Stimulated activated naive CD4-positive, alpha-beta T cell treated with Interleukin-2 at 50 U/mL for 16 hours (primary cell): ENCODE results near the gene LGALS8.
"Not testable (repeated sequence)": the region's sequence is repeated elsewhere in the genome, so short reads cannot be mapped to it uniquely, and the experiment has no call there.

Source experiments
- DNase-seq: peaks from one replicate; lab custom pipeline; 2025; lab: John Stamatoyannopoulos, UW

Gene LGALS8

DNA sequence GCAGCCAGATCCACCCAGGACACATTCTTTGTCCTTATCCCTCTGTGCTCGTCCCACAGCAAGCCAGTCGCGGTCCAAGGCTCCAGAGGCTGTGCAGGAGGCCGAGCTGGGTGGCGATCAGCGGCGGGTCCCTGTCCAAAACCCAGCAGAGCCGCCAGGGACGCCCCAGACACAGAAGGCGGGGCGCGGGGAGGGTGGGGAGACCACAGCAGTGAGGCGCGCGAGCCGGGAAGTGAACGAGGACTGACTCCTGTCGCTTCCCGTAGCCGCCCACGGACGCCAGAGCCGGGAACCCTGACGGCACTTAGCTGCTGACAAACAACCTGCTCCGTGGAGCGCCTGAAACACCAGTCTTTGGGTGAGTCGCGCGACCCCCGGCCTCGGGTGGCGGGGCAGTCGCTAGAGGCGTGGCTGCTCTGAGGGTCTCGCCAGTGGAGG is at the start of gene LGALS8:
Gene LGALS8 (plus strand): TSS at position 279 of the 438 bp plus-strand sequence. CDS start 2,089 bp downstream, outside the sequence.
- peak; percentile 82 for DNase-seq

DNA sequence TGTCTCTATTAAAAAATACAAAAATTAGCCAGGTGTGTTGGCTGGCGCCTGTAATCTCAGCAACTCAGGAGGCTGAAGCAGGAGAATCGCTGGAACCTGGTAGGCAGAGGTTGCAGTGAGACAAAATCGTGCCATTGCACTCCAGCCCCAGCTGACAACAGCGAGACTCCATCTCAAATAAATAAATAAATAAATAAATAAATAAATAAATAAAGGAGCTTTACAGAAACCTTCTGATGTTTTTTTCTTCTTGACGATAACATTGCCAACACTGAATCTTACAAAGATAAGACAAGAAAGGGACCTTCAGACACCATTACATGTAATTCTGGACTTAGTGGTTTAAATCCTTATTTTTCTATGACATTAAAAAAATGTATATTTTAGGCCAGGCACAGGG is 47.8 kb upstream of the LGALS8 start:
- no peak for DNase-seq

DNA sequence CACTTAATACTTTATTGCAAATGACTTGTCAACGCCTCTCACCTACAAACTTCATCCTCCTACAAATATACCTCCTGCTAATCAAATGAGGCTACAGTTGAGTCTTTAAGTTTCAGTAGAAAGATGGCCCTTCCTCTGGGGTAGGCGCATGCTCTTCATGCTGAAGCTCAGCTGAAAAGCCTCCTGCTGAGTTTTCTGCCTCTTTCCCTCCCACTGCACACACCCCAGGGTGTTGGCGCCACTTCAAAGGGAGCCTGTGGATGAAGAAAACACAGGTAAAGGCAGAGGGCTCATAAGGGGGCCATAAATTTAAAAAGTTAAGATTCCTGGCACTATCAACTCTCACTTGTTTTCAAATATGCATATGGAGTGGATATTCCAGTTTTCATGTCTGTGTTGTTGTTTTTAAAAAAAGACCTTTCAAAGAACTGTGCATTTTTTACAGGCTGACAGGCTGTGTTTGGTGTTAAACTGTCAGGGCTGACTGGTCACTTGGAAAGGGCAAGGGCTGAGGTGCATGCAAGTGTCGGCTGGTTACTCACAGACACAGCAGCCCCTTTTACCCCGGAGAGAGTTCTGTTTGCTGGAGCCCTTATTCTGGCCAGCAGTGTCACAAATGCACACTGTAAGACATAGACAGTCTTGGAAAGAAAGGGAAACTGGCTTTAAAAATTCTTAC is 42.9 kb upstream of the LGALS8 start:
- DNase-seq = no peak

DNA sequence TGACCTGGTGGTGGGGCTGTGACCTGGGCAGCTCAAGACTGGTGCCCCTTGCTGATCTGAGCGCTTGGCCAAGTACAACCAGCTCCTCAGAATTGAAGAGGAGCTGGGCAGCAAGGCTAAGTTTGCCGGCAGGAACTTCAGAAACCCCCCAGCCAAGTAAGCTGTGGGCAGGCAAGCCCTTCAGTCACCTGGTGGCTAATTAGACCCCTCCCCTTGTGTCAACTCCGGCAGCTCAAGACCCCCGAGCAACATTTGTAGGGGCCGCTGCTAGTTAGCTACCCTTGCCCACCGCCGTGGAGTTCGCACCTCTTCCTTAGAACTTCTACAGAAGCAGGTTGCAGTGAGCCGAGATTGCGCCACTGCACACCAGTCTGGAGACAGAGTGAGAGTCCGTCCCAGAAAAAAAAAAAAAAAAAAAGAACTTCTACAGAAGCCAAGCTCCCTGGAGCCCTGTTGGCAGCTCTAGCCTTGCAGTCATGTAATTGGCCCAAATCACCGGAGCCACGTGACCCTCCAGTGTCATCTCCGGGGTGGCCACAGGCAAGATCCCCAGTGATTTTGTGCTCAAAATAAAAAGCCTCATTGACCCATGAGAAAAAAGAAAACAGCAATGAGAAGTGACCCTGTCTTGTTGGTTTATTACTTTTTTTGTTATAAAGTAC is 39.3 kb upstream of the LGALS8 start:
- DNase-seq = no peak

DNA sequence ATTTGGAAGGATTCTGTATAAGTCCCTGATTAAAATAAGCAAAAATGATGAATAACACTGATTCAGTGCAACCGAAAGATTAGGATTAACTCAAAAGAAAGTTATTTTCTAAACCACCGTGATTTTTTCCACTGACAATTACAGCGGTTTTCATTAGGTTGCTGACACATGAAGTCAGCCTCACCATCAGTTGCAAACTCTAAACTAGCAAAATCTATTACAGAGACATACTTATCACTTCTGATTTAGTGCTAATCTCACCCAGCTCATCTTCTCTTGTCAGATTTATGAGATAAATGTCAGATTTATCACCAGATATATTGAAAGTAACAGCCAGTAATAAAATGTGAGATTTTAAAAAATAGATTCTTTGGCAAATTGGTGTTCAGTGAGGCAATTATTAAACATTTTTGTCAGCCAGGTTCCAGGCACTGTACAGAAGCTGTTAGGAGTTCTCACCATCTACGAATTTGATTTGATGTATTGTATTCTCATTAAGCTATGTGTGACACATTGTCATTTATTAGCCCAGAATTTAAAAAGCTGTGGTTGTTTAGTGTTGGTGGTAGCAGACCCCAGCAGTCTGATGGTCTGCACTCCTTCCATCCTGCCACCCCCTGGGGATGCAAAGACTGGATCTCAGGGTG is 37.3 kb upstream of the LGALS8 start:
- no peak for DNase-seq

DNA sequence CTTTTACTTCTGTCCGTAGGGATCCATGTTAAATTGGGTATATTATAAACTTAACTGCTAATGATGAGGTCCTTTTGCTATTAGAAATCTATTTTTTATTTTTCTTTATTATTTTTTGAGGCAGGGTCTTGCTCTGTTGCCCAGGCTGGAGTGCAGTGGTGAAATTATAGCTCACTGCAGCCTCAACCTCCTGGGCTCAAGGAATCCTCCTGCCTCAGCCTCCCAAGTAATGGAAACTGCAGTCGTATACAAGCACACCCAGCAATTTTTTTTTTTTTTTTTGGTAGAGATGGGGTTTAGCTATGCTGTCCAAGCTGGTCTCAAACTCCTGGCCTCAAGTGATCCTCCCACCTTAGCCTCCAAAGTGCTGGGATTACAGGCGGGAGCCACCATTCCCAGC is 34.6 kb upstream of the LGALS8 start:
- not testable (repeated sequence) for DNase-seq

DNA sequence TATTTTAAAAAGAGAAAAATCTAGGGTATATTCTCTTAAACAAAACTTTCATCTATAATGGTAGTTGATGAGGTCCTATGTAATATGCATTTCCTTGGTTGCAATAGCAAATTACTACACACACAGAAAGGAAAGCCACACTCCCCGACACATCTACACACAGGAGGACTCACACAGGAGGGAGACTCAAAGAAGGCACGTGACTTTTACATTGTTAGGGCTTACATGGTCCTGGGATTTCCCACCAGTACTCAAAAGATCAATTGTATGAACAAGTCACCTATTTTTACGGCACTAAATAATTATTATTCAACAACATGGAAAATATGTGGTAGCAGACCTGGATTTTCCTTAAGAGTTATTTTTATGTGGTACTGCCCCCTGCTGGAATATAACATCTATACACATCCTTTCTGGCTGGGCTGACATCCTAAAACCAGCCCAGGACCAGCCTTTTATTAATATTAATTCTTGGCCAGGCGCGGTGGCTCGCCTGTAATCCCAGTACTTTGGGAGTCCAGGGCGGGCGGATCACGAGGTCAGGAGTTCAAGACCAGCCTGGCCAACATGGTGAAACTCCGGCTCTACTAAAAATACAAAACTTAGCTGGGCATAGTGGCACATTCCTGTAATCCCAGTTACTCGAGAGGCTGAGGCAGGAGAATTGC is 33.9 kb upstream of the LGALS8 start:
- DNase-seq = no peak

DNA sequence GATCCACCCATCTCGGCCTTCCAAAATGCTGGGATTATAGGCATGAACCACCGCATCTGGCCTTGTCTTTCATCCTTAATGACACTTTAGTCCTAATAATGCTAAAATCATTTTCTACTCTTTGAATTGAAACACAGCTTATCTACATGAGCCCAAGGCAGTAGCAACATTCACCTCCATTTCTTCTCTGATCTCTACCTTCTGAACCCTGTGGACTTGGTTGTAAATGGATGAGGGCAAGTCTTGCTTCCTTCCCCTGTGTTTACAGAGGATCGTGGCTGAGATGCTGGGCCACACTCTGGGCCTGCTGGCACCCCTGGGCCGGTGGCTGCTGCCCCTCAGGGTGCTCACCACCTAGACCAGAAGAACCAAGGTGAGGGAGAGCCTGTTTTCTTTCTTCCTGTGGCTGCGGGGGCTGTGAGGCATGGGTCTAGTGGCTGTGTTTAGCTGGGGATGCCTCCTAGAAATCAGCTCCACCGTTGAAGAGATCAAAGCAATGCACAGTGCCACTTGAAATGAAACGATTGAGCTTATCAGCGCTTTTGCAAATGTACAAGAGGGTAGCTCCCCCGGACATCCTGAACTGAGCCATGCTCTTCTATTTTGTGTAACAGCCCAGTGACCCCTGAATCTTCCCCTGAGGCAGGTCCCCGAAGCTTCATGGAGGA is 32.2 kb upstream of the LGALS8 start:
- DNase-seq = no peak

DNA sequence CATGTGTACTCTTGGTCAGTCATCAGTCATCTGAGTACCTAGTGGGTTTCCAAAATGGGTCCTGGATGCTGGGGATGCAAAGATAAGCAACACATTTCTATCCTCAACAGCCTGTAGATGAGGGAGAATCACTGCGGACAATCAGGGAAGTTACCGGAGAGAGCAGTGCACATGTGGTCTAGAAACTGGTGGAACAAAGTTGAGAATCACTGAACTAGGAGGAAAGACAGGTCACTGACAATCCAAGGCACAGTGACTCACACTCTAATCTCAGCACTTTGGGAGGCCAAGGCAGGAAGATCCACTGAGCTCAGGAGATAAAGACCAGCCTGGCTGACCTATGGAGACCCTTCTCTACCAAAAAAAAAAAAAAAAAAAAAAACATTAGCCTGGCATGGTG is 31.4 kb upstream of the LGALS8 start:
- no peak for DNase-seq

DNA sequence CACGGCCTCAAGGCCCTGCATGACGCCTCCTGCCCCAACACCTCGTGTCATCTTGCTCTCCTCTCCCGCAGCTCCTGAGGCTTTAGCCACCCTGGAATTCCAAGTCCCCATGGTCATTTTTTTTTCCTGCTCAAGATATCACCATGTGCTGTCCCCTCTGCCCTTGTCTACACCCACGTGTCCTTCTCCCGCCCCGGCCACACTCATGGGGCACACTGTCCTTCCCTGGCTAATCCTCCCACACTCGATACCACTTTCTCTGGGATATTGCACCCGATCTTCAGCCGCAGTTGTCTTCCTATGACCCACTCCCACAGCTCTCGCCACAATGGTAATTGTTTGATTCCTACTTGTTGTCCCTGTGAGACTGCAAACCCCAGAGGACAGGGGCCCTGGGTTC is 29.7 kb upstream of the LGALS8 start:
- DNase-seq = no peak

DNA sequence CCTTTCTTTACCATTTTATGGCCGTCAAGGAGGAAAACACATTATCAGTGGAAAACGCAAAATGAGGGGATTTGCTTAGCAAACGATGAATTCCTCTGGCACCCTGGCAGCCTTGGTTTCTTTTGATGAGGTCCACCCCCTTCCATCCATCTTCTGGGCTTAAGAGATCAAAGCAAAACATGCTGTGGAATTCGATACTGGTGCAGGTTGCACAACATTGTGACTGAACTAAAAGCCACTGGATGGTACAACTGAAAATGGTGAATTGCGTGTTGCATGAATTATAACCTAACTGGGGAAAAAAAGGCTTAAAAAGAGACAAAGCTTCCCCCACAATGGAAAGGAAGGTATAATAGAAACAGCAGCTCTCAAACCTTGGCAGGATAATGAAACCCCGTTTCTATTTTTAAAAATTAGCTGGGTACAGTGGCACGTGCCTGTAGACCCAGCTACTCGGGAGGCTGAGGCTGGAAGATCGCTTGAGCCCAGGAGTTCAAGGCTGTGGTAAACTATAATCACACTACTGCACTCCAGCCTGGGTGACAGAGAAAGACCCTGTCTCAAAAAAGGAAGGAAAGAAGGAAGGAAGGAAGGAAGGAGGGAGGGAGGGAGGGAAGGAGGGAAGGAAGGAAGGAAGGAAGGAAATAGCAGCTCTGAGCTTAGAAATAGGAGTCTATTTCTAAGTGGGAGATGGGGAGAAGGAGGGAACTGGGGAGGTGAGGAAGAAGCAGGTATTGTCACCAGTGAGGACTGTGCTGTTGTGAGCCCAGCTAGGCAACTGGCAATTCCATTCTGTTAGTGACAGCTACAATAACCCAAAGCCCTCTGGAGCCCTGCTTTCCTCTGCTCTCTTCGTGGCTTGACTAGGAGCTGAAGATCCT is 29.0 kb upstream of the LGALS8 start:
- DNase-seq = no peak

DNA sequence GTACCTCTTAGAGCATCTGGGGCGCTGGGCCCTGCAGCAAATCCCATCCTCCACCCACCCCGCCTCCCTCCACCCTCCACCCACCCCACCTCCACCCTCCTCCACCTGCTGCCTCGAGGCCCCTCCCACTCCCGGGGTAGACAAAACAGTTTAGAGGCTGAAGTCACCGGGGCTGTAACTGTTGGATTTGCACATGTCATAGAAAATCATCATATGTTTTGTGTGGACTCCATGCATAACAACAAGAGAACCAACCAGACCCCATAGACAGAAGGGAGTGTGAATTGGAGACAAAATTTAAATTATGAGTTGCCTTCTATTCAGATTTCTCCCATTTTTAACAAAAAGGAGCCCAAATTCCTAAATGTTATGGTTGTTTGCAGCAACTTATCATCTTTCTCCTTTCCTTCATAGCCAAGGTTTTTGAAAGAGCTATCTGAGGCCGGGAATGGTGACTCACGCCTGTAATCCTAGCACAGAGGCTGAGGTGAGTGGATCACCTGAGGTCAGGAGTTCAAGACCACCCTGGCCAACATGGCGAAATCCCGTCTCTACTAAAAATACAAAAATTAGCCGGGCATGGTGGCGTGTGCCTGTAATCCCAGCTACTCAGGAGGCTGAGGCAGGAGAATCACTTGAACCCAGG is 28.2 kb upstream of the LGALS8 start:
- no peak for DNase-seq

DNA sequence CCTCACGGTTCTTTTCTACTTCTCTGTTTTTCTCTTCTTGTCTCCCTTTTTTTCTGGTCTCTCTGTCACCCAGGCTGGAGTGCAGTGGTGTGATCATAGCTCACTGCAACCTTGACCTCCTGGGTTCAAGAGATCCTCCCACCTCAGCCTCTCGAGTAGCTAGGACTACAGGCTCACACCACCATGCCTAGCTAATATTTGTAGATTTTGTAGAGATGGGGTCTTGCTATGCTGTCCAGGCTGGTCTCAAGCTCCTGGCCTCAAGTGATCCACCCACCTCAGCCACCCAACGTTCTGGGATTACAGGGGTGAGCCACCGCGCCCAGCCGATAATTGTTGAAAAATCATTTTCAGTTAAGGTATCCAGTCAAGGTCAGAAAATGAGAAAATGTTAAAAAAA is 25.9 kb upstream of the LGALS8 start:
- no peak for DNase-seq

DNA sequence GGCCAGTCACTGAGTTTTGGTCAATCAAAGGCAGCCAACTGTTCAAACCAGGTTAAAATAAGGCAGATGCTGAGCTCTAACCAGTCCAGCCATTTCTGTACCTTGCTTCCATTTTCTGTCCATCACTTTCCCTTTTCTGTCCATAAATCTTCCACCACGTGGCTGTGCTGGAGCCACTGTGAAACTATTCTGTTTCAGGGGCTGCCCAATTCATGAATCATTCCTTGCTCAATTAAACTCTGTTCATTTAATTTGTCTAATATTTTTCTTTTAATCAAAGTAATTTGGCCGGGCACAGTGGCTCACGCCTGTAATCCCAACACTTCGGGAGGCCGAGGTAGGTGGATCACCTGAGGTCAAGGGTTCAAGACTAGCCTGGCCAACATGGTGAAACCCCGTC is 22.7 kb upstream of the LGALS8 start:
- DNase-seq = no peak

DNA sequence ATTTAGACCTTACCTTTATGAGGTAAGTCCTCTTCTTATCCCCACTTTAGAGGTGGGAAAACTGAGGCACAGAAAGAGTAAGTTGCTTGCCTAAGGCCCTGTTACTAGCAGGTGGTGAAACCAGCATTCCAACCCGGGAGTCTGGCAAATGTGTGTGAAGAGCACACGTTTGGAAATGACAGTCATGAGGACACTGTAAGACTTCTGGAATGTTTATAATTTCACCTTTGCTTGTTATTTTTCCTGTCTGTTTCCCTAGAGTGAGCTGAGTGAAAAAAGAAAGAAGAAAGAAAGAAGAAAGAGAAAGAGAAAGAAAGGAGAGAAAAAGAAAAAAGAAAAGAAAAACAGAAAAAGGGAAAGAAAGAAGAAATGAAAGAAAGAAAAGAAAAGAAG is 21.2 kb upstream of the LGALS8 start:
- DNase-seq = no peak

DNA sequence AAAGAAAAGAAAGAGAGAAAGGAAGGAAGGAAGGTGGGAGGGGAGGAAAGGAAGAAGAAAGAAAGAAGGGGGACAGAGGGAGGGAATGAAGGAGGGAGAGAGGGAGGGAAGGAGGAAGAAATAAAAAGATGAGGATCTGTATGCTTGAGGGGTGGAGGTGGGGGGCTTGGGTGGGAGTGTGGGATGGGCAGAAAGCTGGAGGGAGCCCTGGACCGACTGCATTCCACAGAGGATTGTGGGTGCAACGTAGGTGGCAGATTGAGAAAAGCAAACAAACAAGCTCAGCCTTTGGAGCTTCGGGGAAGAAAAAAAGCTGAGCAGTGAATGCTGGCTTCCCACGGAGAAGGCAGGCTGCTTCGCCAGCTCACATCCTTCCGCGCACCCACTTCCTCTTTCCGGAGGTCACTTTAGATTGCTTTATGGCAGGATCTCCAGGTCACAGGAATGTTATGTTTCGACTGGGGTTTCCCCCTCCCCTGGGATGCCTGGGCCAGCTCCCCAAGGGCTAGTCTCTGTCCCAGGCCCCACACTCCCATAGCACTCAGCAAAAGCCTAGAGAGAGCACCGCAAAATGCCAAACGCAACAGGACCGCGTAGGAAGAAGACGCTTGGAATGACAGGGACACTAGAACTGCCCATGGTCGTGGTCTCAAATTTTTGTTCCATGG is 20.7 kb upstream of the LGALS8 start:
- DNase-seq = no peak

DNA sequence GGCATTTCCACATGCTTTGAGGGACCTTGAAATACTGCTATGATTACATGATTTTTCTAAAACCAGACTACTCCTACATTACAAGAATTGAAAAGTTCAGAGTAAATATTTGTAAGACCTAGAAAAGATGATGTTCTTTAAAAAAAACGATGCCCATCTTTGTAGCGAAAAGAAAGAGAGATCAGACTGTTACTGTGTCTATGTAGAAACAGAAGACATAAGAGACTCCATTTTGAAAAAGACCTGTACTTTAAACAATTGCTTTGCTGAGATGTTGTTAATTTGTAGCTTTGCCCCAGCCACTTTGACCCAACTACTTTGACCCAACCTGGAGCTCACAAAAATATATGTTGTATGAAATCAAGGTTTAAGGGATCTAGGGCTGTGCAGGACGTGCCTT is 19.4 kb upstream of the LGALS8 start:
- DNase-seq = not testable (repeated sequence)

DNA sequence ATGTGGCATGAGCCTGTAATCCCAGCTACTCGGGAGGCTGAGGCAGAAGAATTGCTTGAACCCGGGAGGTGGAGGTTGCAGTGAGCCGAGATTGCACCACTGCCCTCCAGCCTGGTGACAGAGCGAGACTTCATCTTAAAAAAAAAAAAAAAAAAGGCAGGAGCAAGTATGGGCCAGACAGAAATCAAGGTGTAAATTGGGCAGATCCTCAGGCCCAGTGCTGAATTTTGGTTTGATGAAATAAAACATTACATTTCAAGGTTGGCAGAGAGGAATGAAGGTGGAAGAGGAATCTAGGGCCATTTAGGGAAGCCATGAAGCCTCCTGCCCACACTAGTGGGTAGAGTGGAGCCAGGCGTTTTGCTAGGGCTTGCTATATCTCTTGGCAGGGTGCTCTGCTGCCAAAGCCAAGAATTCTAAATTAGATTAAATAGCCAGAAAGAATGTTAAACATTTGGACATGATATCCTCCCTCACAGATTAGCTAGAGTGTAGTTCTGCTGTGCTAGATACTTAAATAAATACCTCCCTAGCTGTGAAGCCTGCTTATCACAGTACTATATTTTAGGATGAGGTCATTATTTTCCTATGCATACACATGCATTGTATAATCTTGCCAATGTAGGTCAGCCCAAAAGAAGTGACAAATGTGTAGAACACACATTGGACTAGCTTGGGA is 16.6 kb upstream of the LGALS8 start:
- no peak for DNase-seq

DNA sequence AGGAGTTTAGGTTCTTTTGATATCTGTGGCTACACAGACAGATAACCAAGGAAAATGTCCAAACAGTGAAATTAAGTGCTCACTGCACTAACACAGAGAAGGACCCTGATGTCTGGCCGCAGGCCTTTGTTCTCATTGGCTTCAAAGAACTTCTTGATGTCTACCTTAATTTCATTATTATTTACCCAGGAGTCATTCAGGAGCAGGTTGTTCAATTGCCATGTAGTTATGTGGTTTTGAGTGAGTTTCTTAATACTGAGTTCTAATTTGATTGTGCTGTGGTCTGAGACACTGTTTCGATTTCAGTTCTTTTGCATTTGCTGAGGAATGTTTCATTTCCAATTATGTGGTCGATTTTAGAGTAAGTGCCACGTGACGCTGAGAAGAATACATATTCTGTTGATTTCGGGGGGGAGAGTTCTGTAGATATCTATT is 15.2 kb upstream of the LGALS8 start:
- no peak for DNase-seq

DNA sequence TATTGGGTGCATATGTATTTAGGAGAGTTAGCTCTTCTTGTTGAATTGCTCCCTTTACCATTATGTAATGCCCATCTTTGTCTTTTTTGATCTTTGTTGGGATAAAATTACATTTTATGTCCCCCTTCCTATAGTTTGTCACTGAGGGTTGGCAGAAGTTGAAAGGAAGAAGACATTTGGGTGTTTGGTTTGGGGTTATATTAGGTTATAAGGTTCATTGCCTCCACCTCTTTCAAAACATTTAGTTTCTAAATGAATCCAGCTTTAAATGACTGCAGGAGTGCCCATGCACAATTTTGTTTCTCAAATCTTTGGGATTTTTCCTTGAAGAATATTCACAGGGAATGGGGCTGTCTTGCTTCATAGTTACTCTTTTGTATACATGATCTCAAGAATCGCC is 14.6 kb upstream of the LGALS8 start:
- no peak for DNase-seq
